Measurements from ENCODE around the gene PXMP4.

The PXMP4 gene

DNA sequence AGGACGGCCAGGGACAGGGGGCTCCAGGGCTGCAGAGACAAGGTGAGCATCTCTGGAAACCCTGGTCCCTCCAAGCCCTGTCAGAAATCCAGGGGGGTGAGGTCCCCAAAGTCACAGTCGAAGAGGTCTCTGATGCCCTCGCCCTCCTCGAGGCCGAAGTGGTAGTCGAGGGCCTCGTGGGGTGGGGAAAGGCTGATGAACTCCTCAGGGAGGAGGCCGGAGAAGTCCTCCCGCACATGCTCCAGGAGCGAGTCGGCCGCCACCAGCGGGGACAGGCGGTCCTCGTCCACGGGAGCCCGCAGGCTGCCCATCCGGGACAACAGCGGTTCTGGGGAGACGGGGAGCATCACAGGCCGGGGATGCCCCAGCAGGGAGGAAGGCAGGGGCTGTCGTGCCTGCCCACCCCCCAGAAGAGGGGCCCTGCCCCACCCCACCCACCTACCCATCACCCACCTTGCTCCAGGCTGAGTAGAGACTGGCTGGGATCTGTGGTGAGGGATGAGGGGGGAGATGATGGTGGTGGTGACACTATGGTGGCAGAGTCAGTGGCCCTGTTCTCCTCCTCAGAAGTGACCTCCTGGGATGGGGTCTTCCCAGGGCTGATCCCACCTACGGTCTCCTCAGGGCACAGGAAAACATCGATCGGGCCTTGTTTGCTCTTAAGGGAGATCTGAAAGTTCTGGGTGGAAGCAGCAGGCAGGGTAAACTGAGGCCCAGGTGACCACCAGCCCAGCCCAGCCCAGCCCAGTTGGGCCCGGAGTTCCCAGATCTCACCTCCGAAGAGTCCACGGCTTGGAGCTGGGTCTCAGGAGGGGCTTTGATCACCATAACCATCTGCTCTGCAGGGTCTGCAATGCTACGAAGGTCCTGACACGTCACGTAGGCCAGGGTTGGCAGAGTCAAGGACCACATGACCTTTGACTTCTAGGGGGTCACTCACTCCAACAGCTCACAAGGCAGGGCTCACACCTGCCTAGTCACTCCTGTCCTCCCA, 43.2 kb downstream of the PXMP4 start:
- Mint-ChIP-seq H3K4me3 (no peak overlapping the region), H3K27me3 (peaks cover 5% of the 10 kb centered on the region), H3K27ac (no peak overlapping the region), H3K4me1 (ENCODE audit: low read depth) (peaks cover 30% of the 10 kb centered on the region), H3K36me3 (ENCODE audit: low read depth) (peaks cover 12% of the 10 kb centered on the region), H3K9me3 (no peaks in the 10 kb centered on the region)
- intact Hi-C loops (cut with micrococcal nuclease): no loop called here

DNA sequence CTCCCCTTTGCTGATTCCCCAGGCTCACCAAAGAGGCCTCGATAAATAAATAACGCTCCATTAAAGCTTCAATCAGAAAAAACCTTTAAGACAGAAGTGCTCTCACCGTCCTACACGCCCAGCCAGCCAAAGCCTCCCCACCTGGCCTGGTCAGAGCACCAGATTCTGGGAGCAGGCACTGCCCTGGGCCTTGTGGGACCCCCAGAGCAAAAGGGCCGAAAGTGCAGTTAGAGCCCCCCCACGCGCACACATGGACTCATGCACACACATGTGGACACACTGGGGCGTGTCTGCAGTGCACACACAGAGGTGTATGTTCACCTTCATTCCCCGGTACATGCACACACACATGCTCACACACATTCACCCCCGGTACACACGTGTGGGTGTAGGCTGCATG, 44.0 kb downstream of the PXMP4 start:
- peaks cover 32% of the 10 kb centered on the region for H3K4me1 Mint-ChIP-seq (ENCODE audit: low read depth)
- no peak overlapping the region for H3K27ac Mint-ChIP-seq
- no peaks in the 10 kb centered on the region for H3K9me3 Mint-ChIP-seq
- H3K4me3 Mint-ChIP-seq: no peak overlapping the region
- intact Hi-C loops (cut with micrococcal nuclease): no loop called here
- H3K36me3 Mint-ChIP-seq (ENCODE audit: low read depth): peaks cover 20% of the 10 kb centered on the region
- peaks cover 5% of the 10 kb centered on the region for H3K27me3 Mint-ChIP-seq

DNA sequence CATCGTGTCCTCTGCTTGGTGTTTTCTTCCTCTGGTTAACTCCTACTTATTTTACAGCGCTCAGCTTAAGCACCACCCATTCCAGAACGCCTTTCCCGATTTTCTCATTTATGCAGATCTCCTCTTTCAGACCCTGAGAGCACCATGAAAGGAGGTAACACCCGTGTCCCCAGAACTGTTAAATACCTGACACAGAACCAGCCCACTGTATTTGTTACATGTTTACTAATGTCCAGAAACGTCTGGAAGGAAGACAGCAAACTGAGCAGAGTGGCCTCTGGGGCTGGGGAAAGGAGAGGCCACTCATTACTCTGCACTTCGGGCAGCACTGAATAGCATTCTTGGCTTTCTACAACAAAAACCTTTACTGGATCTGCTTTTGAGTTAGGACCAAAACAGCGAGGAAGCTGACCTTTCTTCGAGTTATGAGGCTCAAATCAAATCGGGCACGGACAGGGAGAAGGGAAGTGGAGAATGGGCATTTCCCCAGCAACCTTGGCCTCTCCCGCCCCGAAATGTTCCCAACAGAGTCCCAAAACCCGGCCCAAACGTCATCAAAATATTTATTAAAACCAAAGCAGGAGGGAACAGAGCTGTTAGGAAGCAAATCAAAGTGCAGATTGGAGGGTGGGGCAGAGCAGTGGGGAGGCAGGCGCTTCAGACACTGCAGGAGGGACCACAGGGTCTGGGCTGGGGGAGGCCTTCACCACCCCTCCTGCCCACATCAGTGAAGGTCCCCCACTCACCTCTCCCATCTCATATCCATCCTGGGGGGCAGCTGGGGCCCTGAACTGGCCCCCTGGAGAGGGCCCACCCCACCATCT, 44.8 kb downstream of the PXMP4 start:
- H3K4me3 Mint-ChIP-seq: peak overlapping the region; percentile 51
- intact Hi-C loops (cut with micrococcal nuclease): no loop called here
- peaks cover 28% of the 10 kb centered on the region for H3K36me3 Mint-ChIP-seq (ENCODE audit: low read depth)
- peak overlapping the region; percentile 0 for H3K27ac Mint-ChIP-seq
- peaks cover 5% of the 10 kb centered on the region for H3K27me3 Mint-ChIP-seq
- no peaks in the 10 kb centered on the region for H3K9me3 Mint-ChIP-seq
- H3K4me1 Mint-ChIP-seq (ENCODE audit: low read depth): peaks cover 37% of the 10 kb centered on the region

DNA sequence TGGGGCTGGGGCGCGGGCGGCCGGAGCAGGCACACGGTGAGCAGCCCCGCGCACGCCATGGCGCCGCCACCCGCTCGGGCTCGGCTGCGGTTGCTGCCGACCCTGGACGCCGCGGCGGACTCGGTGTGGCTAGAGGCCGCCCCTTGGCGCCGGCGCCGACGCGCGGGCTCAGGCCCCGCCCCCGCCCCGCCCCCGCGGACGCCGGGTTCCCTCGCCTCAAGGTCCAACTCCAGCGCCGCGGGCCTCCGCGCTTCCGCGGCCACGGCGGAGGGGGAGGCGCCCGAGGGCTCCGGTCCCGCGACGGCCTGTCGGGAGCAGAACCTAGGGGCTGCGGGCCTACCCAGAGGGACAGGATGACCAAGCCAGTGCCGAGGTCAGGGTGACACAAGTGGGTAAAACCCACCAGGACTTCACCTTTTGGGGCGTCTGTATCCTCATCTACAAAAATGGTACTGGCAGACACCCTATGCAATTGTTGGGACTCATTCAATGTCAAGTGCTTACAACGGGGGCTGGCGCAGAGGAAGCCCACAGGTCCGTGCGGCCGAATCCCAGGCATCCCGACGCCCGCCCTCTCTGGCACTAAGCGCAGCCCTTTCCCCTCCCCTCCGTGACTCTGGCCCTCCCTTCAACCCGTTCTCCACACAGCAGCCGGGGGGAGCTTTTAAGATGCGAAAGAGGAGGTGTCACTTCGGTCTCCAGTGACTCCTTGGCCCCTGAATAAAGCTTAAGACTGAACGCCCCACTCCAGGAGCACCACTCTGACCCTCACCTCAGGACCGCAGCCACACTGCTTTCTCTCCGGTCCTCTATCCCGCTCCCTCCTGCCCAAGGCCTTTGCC, 45.6 kb downstream of the PXMP4 start, which contains the start of gene NECAB3:
Gene NECAB3 (minus strand): TSS at position 135 of the 842 bp plus-strand sequence. CDS start 76 bp downstream, at position 59.
- Mint-ChIP-seq H3K27ac (peak within 1 kb of the TSS; percentile 89), H3K36me3 (ENCODE audit: low read depth) (peaks cover 36% of the 10 kb centered on the region), H3K27me3 (peaks cover 5% of the 10 kb centered on the region), H3K4me1 (ENCODE audit: low read depth) (peaks cover 45% of the 10 kb centered on the region), H3K9me3 (no peaks in the 10 kb centered on the region), H3K4me3 (peak within 1 kb of the TSS; percentile 88)
- intact Hi-C loops (cut with micrococcal nuclease): loop anchor here (1.0 kb wide), 1 partner anchor 8 kb away; the partner anchor contains the start of gene ACTL10

DNA sequence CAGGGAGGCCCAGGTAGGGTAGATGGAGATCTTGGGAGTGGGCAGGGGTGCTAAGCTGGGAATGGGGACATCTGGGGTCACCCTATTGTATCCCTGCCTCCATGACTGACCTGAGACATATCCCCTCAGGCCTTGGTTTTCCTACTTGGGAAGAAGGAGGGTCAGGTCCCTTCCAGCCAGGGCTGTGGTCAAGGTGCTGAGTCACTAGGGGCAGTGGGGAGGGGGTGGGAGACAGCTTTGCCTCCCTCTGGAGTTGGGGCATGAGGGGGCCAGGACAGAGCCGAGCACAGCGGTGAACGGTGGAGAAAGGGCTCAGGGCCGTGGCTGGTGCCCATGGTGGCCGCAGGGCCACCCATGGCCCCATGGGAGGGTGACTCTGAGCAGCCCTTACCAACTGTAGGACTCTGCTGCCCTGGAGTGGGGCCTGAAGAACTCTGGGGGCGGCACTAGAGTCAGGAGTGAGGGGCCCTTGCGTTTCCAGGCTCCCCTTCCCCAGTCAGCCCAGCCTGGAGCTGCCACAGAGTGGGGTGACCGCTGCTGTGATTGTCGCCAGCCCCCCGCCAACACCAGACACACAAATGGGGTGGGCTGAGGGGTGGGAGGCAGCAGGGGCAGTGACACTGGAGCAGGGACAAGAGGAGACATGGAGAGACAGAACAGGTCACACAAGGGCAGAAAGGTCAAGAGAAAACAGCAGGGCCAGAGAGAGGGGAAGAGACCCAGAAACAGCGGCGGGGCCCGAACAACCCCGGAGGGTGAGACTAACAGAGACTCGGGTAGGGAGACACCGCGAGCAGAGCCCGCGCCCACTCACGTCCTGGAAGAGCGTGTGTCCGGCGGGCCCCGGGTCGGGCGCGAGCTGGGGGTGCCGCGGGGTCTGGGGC, 46.5 kb downstream of the PXMP4 start:
- intact Hi-C loops (cut with micrococcal nuclease): loop anchor here (1.0 kb wide), 1 partner anchor 7 kb away; the partner anchor contains the start of gene ACTL10
- peaks cover 45% of the 10 kb centered on the region for H3K4me1 Mint-ChIP-seq (ENCODE audit: low read depth)
- peaks cover 5% of the 10 kb centered on the region for H3K27me3 Mint-ChIP-seq
- peak overlapping the region; percentile 88 for H3K4me3 Mint-ChIP-seq
- H3K27ac Mint-ChIP-seq: peak overlapping the region; percentile 89
- H3K9me3 Mint-ChIP-seq: no peaks in the 10 kb centered on the region
- peaks cover 36% of the 10 kb centered on the region for H3K36me3 Mint-ChIP-seq (ENCODE audit: low read depth)

DNA sequence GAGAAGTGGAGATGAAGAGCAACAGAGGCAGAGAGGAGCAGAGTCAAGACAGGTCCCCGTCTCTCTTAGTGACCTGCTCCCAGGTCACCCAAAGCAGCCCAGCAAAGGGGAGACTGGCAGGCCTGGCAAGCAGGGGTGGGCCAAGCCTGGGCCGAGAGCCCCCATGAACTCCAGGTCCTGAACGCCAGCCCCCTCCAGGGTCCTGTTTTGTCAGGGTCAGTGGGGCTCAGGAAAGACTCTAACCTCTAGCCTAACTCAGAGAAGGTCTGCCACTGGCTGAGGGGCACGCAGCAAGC, 47.0 kb downstream of the PXMP4 start:
- Mint-ChIP-seq H3K4me1 (ENCODE audit: low read depth) (peaks cover 50% of the 10 kb centered on the region), H3K9me3 (no peaks in the 10 kb centered on the region), H3K36me3 (ENCODE audit: low read depth) (peaks cover 36% of the 10 kb centered on the region), H3K4me3 (peak overlapping the region; percentile 88), H3K27me3 (peaks cover 5% of the 10 kb centered on the region), H3K27ac (peak overlapping the region; percentile 89)
- intact Hi-C loops (cut with micrococcal nuclease): no loop called here

DNA sequence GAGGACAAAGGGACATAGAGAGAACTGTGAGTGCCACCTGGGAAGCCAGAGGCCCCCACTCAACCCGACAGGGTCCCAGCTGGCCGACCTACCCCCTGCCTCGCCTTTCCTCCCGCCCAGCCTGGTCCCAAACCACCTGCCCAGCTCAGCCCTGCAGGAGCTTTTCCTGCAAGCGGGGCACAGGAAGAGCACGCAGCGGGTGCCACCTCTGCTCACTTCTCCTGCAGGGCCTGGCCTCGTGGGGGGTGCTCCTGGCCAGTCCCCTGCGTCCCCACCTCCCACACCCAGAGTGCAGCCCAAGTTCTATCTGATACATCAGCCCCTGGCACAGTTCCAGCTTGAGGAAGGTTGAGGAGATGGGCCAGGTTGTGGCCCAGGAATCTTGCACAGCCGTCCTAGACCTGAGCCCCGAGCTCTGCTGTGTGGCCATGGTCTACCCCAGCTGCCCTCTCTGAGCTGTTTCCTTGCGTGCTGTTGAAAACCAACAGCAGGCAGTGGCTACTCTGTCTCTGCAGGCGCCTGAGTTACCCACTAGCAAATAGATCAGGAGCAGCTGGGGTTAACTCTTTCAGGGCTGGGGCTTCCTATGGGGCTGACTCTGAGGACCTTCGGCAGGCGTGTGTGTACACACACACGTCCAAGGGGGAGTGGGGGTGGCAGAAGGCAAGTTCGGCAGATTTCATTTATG, 47.5 kb downstream of the PXMP4 start:
- H3K4me1 Mint-ChIP-seq (ENCODE audit: low read depth): peaks cover 55% of the 10 kb centered on the region
- H3K36me3 Mint-ChIP-seq (ENCODE audit: low read depth): peaks cover 36% of the 10 kb centered on the region
- H3K9me3 Mint-ChIP-seq: no peaks in the 10 kb centered on the region
- H3K27ac Mint-ChIP-seq: no peak overlapping the region
- H3K4me3 Mint-ChIP-seq: peak overlapping the region; percentile 25
- H3K27me3 Mint-ChIP-seq: peaks cover 5% of the 10 kb centered on the region
- intact Hi-C loops (cut with micrococcal nuclease): no loop called here

DNA sequence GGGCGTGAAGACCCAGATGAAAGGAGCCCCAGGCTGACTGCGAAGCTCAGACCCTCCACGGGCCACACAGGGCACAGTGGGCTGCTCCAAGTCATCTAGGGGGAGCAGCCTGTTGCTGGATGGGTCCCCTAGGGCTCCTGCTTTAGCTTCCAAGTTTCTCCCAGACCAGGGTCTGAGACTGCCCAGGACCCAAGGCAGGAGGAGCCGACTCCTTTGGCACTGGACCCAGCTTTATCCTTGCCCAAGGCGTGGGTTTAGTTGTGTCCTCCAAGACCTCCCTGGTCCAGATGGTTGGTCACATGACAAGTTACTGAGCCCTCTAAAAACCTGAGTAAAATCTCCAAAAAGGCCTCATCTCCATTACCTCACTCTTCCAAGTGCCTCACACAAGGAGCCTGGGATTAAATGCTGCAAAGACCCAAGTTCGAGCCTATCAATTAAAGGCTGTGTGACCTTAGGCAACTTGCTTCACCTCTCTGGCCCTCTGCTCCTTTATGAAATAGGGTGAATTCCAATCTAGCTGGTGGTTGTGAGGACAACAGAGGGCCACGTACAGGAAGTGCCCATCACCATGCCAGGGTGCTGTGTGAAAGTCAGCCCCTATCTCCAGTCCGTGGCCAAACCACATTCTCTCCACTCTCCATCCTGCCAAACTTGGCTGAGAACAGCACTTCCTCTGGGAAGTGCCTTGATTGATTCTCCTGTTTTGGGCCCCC, 48.4 kb downstream of the PXMP4 start:
- Mint-ChIP-seq H3K4me1 (ENCODE audit: low read depth) (peaks cover 59% of the 10 kb centered on the region), H3K27ac (no peak overlapping the region), H3K36me3 (ENCODE audit: low read depth) (peaks cover 36% of the 10 kb centered on the region), H3K27me3 (peaks cover 5% of the 10 kb centered on the region), H3K4me3 (no peak overlapping the region), H3K9me3 (no peaks in the 10 kb centered on the region)
- intact Hi-C loops (cut with micrococcal nuclease): no loop called here

DNA sequence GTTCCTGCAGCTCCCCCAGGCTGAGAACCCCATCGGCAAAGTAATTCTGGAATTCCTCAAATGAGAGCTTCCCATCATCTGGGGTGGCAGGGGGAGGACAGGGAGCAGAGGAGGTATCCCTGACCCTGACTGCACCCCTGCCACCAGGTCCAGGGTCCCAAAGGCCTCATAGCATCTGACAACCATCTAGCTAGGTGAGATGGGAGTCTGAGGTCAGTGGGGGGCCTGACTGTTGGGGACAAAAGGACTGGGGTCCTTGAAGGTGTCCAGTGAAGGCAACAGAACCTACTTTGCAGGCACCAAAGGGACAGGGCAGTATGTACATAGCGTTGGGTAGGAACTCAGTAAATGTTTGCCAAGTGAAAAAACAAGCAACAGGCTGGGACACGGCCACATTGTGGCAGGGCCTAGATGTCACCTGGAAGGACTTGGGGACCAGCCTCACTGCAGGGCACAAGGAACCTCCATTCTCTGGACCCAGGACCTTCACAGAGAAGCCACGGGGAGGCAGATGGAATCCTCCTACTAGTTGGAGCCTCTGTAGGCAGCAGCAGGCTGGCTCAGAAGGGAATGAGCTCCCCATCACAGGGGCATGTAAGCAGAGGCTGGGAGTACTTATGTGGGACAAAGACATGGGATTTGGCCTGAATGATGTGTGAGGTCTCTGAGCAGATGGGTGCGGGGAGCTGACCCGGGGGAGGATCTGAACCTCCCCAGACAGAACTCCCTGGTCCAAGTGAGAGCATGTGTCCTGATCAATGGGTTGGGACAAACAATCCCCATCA, 49.2 kb downstream of the PXMP4 start:
- H3K9me3 Mint-ChIP-seq: no peaks in the 10 kb centered on the region
- H3K4me1 Mint-ChIP-seq (ENCODE audit: low read depth): peaks cover 67% of the 10 kb centered on the region
- H3K27me3 Mint-ChIP-seq: peaks cover 5% of the 10 kb centered on the region
- intact Hi-C loops (cut with micrococcal nuclease): no loop called here
- H3K4me3 Mint-ChIP-seq: no peak overlapping the region
- H3K27ac Mint-ChIP-seq: no peak overlapping the region
- peaks cover 36% of the 10 kb centered on the region for H3K36me3 Mint-ChIP-seq (ENCODE audit: low read depth)

DNA sequence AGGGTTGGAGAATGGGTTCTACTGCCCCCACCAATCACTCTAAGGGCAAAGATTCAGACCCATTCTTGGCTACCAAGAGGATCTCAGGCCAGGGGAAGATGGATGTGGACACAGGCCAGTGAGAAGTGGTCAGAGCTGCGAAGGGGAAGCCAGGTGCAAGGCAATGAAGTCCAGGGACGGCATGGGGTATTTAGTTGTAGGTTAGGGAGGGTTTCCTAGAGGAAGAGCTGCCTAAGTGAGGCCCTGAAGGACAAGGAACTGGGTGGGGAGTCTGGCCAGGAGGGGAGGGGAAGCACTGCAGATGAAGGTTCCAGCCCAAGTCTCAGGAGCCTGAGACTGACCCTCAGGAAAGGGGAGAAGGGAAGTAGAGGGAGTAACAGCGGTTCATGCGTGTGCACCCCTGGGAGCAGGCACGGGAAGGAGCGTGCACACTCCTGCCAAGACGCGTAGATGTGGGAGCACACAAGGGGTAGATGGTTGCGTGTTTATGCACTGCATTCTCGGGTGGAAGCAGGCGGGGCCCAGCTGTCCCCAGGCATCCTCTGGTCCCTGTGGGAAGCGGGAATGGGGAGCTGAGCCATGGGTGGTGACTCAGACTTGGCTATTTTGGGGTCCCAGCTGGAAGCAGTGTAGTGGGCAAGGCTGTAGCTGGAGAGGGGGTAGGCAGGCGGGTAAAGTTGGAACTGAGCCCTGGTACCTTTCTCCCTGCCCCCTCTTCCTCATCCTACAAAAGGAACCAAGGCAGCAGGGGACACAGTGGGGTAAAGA, 50.1 kb downstream of the PXMP4 start:
- H3K4me3 Mint-ChIP-seq: no peak overlapping the region

DNA sequence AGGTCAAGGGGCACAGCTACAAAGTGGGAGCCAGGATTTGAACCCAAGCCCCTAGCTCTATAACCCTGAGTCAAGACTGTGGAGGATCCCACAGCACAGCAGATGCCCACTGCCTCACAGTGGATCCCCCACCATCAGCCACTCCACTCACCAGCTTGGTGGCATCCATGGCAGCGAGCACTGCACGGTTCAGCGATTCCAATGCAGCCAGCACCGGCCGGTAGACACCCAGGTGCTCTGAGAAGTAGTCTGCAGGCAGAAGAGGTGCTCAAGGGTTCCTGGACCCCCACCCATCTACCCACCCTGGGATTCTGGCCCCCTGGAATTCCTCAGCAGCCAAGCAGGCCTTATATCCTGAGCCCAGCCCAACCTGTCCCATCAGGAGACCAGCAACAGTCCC, 50.9 kb downstream of the PXMP4 start:
- intact Hi-C loops (cut with micrococcal nuclease): loop anchor here (10.0 kb wide), 2 partner anchors 114 to 326 kb away; partner anchors contain the start of gene RALY
- peaks cover 36% of the 10 kb centered on the region for H3K36me3 Mint-ChIP-seq (ENCODE audit: low read depth)
- no peak overlapping the region for H3K4me3 Mint-ChIP-seq
- H3K27ac Mint-ChIP-seq: no peak overlapping the region
- H3K4me1 Mint-ChIP-seq (ENCODE audit: low read depth): peaks cover 73% of the 10 kb centered on the region
- H3K27me3 Mint-ChIP-seq: no peaks in the 10 kb centered on the region
- H3K9me3 Mint-ChIP-seq: no peaks in the 10 kb centered on the region

More for the DNA sequence above, 50.1 kb downstream of the PXMP4 start:
- Mint-ChIP-seq H3K27me3 (peaks cover 3% of the 10 kb centered on the region), H3K9me3 (no peaks in the 10 kb centered on the region), H3K36me3 (ENCODE audit: low read depth) (peaks cover 36% of the 10 kb centered on the region), H3K27ac (no peak overlapping the region), H3K4me1 (ENCODE audit: low read depth) (peaks cover 70% of the 10 kb centered on the region)
- intact Hi-C loops (cut with micrococcal nuclease): loop anchor here (10.0 kb wide), 2 partner anchors 115 to 325 kb away; partner anchors contain the start of gene RALY

Measured in dendritic cell treated with granulocyte-macrophage colony-stimulating factor and Interleukin-4, amounts not matched to agents 40 ng/mL and 50 ng/mL, for 4 days (primary cell).